ENCODE measurements around the gene SRSF4.

SRSF4 gene

DNA sequence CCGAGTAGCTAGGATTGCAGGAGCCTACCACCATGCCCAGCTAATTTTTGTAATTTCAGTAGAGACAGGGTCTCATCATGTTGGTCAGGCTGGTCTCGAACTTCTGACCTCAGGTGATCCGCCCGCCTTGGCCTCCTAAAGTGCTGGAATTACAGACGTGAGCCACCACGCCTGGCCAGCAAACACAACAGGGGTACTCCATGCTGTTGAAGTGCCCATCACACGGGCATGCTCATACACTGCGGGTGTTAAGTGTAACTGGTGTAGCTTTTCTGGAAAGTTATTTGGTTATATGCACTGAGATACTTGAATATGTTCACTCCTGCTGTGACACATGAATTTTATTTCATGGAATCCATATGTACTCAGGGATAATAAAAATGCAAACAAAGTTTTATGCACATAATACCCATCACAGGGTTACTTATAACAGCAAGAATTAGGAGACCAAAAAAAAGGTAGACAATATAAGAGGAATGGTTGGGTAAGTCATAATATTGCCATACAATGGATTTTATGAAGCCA, 9.2 kb downstream of the SRSF4 start:
- H3K27ac ChIP-seq (ENCODE audit: low read length) = no peak overlapping the region
- H3K9me2 ChIP-seq (replicated peaks; ENCODE audit: insufficient read depth, low read length) = no peaks in the 10 kb centered on the region
- H3K79me2 ChIP-seq (ENCODE audit: low read length) = peaks cover 99% of the 10 kb centered on the region
- no peaks in the 10 kb centered on the region for H3K27me3 ChIP-seq (replicated peaks; ENCODE audit: insufficient read depth, low read length)
- H3K36me3 ChIP-seq (replicated peaks; ENCODE audit: insufficient read depth, low read length) = peaks cover 1% of the 10 kb centered on the region; the same call in 1 of the 2 replicates
- H3K4me2 ChIP-seq (ENCODE audit: low read depth, low read length) = no peak overlapping the region
- TF ChIP-seq, protein P1, sequence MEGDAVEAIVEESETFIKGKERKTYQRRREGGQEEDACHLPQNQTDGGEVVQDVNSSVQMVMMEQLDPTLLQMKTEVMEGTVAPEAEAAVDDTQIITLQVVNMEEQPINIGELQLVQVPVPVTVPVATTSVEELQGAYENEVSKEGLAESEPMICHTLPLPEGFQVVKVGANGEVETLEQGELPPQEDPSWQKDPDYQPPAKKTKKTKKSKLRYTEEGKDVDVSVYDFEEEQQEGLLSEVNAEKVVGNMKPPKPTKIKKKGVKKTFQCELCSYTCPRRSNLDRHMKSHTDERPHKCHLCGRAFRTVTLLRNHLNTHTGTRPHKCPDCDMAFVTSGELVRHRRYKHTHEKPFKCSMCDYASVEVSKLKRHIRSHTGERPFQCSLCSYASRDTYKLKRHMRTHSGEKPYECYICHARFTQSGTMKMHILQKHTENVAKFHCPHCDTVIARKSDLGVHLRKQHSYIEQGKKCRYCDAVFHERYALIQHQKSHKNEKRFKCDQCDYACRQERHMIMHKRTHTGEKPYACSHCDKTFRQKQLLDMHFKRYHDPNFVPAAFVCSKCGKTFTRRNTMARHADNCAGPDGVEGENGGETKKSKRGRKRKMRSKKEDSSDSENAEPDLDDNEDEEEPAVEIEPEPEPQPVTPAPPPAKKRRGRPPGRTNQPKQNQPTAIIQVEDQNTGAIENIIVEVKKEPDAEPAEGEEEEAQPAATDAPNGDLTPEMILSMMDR (IDR thresholded peaks at IDR 0.05; ENCODE audit: low read length) = no peak
- TF ChIP-seq EZH2 (optimal IDR thresholded peaks at IDR 0.05; ENCODE audit: low read depth, low read length) = no peak
- no peak for TF ChIP-seq EZH2phosphoT487 (IDR thresholded peaks at IDR 0.05; ENCODE audit: low read length)
- no peak overlapping the region for H3K4me3 ChIP-seq (ENCODE audit: low read length)
- peaks cover 79% of the 10 kb centered on the region for H4K20me1 ChIP-seq (ENCODE audit: insufficient read depth, low read length)
- no peak overlapping the region for H3K9ac ChIP-seq (ENCODE audit: low read length)
- no peak overlapping the region for H2AFZ ChIP-seq (ENCODE audit: low read length)
- 0 out of 2 replicates have a peak, but pooled peaks cover 7% of the 10 kb centered on the region for H3F3A ChIP-seq (ENCODE audit: insufficient read depth, low read length)
- H3K4me1 ChIP-seq (ENCODE audit: low read length) = no peaks in the 10 kb centered on the region; the same call in 1 of the 2 replicates
- H3K9me3 ChIP-seq (replicated peaks; ENCODE audit: insufficient read depth, low read length) = no peaks in the 10 kb centered on the region
- DNase-seq = no peak

DNA sequence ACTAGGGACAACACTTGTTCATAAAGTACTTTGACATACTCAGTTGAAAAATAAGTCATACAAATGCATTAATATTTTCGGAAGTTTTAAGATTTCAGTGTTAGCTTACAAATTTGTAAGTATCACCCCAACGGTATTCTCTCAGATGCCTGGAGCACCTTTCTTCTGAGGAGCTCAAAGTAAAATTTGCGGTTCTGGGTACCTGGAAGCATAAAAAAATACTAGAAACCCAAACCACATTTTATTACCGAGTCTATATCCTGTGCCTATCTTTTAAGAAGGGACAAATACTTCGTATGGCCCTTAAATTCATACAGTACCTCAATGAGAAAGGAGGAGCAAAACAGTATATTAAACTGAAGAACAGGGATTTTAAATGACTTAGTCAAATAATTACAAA, 10.2 kb downstream of the SRSF4 start:
- H3K9me2 ChIP-seq (replicated peaks; ENCODE audit: insufficient read depth, low read length) = no peaks in the 10 kb centered on the region
- DNase-seq = no peak
- H3K36me3 ChIP-seq (replicated peaks; ENCODE audit: insufficient read depth, low read length) = peaks cover 4% of the 10 kb centered on the region; the same call in 1 of the 2 replicates
- no peak overlapping the region for H3K27ac ChIP-seq (ENCODE audit: low read length)
- no peak overlapping the region for H3K4me2 ChIP-seq (ENCODE audit: low read depth, low read length)
- H3K9ac ChIP-seq (ENCODE audit: low read length) = no peak overlapping the region
- TF ChIP-seq EZH2phosphoT487 (IDR thresholded peaks at IDR 0.05; ENCODE audit: low read length) = no peak
- TF ChIP-seq EZH2 (optimal IDR thresholded peaks at IDR 0.05; ENCODE audit: low read depth, low read length) = no peak
- TF ChIP-seq, protein P1 (IDR thresholded peaks at IDR 0.05; ENCODE audit: low read length) = no peak
- no peaks in the 10 kb centered on the region; the same call in 1 of the 2 replicates for H3K4me1 ChIP-seq (ENCODE audit: low read length)
- no peaks in the 10 kb centered on the region for H3K9me3 ChIP-seq (replicated peaks; ENCODE audit: insufficient read depth, low read length)
- no peak overlapping the region for H2AFZ ChIP-seq (ENCODE audit: low read length)
- no peak overlapping the region for H3K4me3 ChIP-seq (ENCODE audit: low read length)
- peaks cover 99% of the 10 kb centered on the region for H3K79me2 ChIP-seq (ENCODE audit: low read length)
- 0 out of 2 replicates have a peak, but pooled peaks cover 7% of the 10 kb centered on the region for H3F3A ChIP-seq (ENCODE audit: insufficient read depth, low read length)
- H4K20me1 ChIP-seq (ENCODE audit: insufficient read depth, low read length) = peaks cover 71% of the 10 kb centered on the region
- no peaks in the 10 kb centered on the region for H3K27me3 ChIP-seq (replicated peaks; ENCODE audit: insufficient read depth, low read length)

DNA sequence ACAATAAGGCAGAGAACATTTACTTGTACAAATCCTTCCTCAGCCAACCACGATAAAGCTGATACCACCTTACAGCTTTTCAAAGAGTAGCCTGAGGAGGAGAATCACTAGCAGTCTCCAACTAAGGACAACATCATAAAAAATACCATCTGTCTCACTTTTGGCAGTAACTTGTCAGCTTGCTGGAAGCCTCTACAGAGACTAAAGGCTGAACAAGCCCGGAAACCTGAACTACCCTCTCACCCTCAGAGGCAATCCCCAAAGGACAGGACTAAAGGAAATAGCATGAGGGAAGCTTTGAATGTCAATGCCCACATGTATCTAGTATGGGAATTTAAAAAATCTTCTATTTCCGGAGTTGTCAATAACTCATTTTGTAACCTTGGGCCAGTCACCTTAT, 10.6 kb downstream of the SRSF4 start:
- no peak overlapping the region for H3K4me3 ChIP-seq (ENCODE audit: low read length)
- no peaks in the 10 kb centered on the region for H3K27me3 ChIP-seq (replicated peaks; ENCODE audit: insufficient read depth, low read length)
- H3K36me3 ChIP-seq (replicated peaks; ENCODE audit: insufficient read depth, low read length) = peaks cover 8% of the 10 kb centered on the region; the same call in 1 of the 2 replicates
- H3K79me2 ChIP-seq (ENCODE audit: low read length) = peaks cover 99% of the 10 kb centered on the region
- H3K9me3 ChIP-seq (replicated peaks; ENCODE audit: insufficient read depth, low read length) = no peaks in the 10 kb centered on the region
- no peak overlapping the region for H3K4me2 ChIP-seq (ENCODE audit: low read depth, low read length)
- H3K27ac ChIP-seq (ENCODE audit: low read length) = no peak overlapping the region
- H3K9me2 ChIP-seq (replicated peaks; ENCODE audit: insufficient read depth, low read length) = no peaks in the 10 kb centered on the region
- 0 out of 2 replicates have a peak, but pooled peaks cover 7% of the 10 kb centered on the region for H3F3A ChIP-seq (ENCODE audit: insufficient read depth, low read length)
- no peak overlapping the region for H2AFZ ChIP-seq (ENCODE audit: low read length)
- no peak overlapping the region for H3K9ac ChIP-seq (ENCODE audit: low read length)
- no peaks in the 10 kb centered on the region; the same call in 1 of the 2 replicates for H3K4me1 ChIP-seq (ENCODE audit: low read length)
- no peak for DNase-seq
- TF ChIP-seq EZH2 (optimal IDR thresholded peaks at IDR 0.05; ENCODE audit: low read depth, low read length) (no peak), EZH2phosphoT487 (IDR thresholded peaks at IDR 0.05; ENCODE audit: low read length) (no peak)
- H4K20me1 ChIP-seq (ENCODE audit: insufficient read depth, low read length) = peaks cover 69% of the 10 kb centered on the region

DNA sequence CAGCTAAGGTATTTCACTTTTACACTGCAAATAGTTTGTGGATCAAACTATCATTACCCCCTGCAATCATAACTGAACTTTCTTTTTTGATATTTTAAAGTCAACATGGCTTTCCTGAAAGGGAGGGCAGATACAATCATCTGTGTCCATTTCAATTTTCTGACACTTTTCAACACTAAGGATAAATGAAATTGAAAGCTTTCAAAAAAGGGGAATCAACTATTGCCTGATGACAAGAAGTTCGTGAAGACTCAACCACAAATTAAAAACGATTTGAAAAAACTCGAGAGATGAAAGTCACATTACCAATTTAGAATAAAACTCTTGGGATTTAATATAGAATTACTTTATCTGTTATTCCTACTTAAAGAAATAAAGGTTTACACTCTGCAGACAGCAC, 11.7 kb downstream of the SRSF4 start:
- Histone ChIP-seq H3F3A (ENCODE audit: insufficient read depth, low read length) (0 out of 2 replicates have a peak, but pooled peaks cover 7% of the 10 kb centered on the region), H4K20me1 (ENCODE audit: insufficient read depth, low read length) (peaks cover 76% of the 10 kb centered on the region), H3K9me3 (replicated peaks; ENCODE audit: insufficient read depth, low read length) (no peaks in the 10 kb centered on the region), H3K4me3 (ENCODE audit: low read length) (no peak overlapping the region), H3K27ac (ENCODE audit: low read length) (no peak overlapping the region), H3K27me3 (replicated peaks; ENCODE audit: insufficient read depth, low read length) (no peaks in the 10 kb centered on the region), H3K9ac (ENCODE audit: low read length) (no peak overlapping the region), H2AFZ (ENCODE audit: low read length) (no peak overlapping the region), H3K9me2 (replicated peaks; ENCODE audit: insufficient read depth, low read length) (no peaks in the 10 kb centered on the region), H3K4me2 (ENCODE audit: low read depth, low read length) (no peak overlapping the region), H3K79me2 (ENCODE audit: low read length) (peaks cover 100% of the 10 kb centered on the region), H3K36me3 (replicated peaks; ENCODE audit: insufficient read depth, low read length) (peaks cover 10% of the 10 kb centered on the region; the same call in 1 of the 2 replicates), H3K4me1 (ENCODE audit: low read length) (no peaks in the 10 kb centered on the region; the same call in 1 of the 2 replicates)
- no peak for TF ChIP-seq EZH2 (optimal IDR thresholded peaks at IDR 0.05; ENCODE audit: low read depth, low read length)
- DNase-seq = no peak

All from MM.1S (cell line).